Hindlimb muscle (tissue), 1 donor: Measurements from ENCODE around the gene PTGR3. TPM values are rescaled to one million over a fixed set of nuclear protein-coding genes. Genes with fewer than 3 reads are reported as not detected.

ENCODE experiments used
- DNase-seq: peaks from one replicate; pipeline ENCODE4 v3.0.0-alpha.2; 2013
- polyA plus RNA-seq: library from polyadenylated mRNA; unstranded; fragments of 120-200 nt; gene quantifications from one replicate; pipeline ENCODE4 v1.2.1, GENCODE V29; 2013; ENCODE audit not compliant: insufficient read length

PTGR3 gene
- polyA plus RNA-seq, 1 donor = 50.1 TPM

- DNase-seq = no peak
These were observed 40.3 kb downstream of the PTGR3 start for GRCh38 chr18:75168619-75169018.

- DNase-seq = no peak
These were observed 41.0 kb downstream of the PTGR3 start for GRCh38 chr18:75167759-75168618.

- no peak for DNase-seq
These were observed 41.8 kb downstream of the PTGR3 start for GRCh38 chr18:75167137-75167536.

- DNase-seq = no peak
These were observed 43.0 kb downstream of the PTGR3 start for GRCh38 chr18:75165926-75166325.

- no peak for DNase-seq
These were observed 44.5 kb downstream of the PTGR3 start for GRCh38 chr18:75164479-75164878.

GRCh38 chr18:75163736-75164135 lies 45.2 kb downstream of the PTGR3 start:
- no peak for DNase-seq

- DNase-seq = no peak
These were observed 46.0 kb downstream of the PTGR3 start for GRCh38 chr18:75162978-75163377.

GRCh38 chr18:75162467-75162866 lies 46.5 kb downstream of the PTGR3 start:
- DNase-seq = no peak

GRCh38 chr18:75161256-75162028 lies 47.5 kb downstream of the PTGR3 start:
- DNase-seq = no peak

GRCh38 chr18:75160364-75160763 lies 48.6 kb downstream of the PTGR3 start:
- no peak for DNase-seq

GRCh38 chr18:75159646-75160356 lies 49.1 kb downstream of the PTGR3 start:
- DNase-seq = no peak

GRCh38 chr18:75159238-75159518 lies 49.8 kb downstream of the PTGR3 start:
- DNase-seq = no peak

Other genes starting within 250 kb of the PTGR3 start
- gene TSHZ1, start 1.7 kb upstream of the PTGR3 start, polyA plus RNA-seq = 36.7 TPM
- gene SMIM21, start 218.6 kb upstream of the PTGR3 start, polyA plus RNA-seq = not detected